Placental pericyte (primary cell): ENCODE results near the gene SLC6A7. TPM values are rescaled to one million over a fixed set of nuclear protein-coding genes. Genes with fewer than 3 reads are reported as not detected.

ENCODE experiments used
- total RNA-seq: library from RNA; depleted of rRNA; stranded (reverse); fragments of >200 nt; gene quantifications from 2 replicates; pipeline ENCODE4 v1.2.3, GENCODE V29; 2012

The SLC6A7 gene
- under 0.01 TPM in 1 of 2 replicates, not detected in the other for total RNA-seq

GRCh38 chr5:150189728-150190502 is at the start of gene SLC6A7:
TSS of gene SLC6A7 (plus strand) at chr5:150190062. CDS start at chr5:150190328, 266 bp downstream.

GRCh38 chr5:150155258-150156026 is 34.4 kb upstream of the SLC6A7 start, which contains the start of gene PDGFRB:
TSS of gene PDGFRB (minus strand) at chr5:150155845. CDS start at chr5:150137047, 18,798 bp downstream.

GRCh38 chr5:150166650-150167511 is 23.0 kb upstream of the SLC6A7 start, which contains the start of gene CDX1:
TSS of gene CDX1 (plus strand) at chr5:150166778. CDS start at chr5:150166877, 99 bp downstream.

Other genes with a start within 250 kb of the SLC6A7 start
- not detected in 2 replicates for gene PDE6A, start 245.3 kb upstream of the SLC6A7 start, total RNA-seq
- gene SLC26A2, start 229.3 kb upstream of the SLC6A7 start, total RNA-seq, result 17.3 and 23.0 TPM in 2 replicates
- 7.6 and 7.7 TPM in 2 replicates for gene TIGD6, start 189.4 kb upstream of the SLC6A7 start, total RNA-seq
- gene HMGXB3, start 189.3 kb upstream of the SLC6A7 start, total RNA-seq, result 48.4 and 77.0 TPM in 2 replicates
- 0.66 and 1.1 TPM in 2 replicates for gene CSF1R, start 103.5 kb upstream of the SLC6A7 start, total RNA-seq
- gene PDGFRB, start 34.2 kb upstream of the SLC6A7 start, total RNA-seq, result 114 and 359 TPM in 2 replicates
- 0.22 and 0.57 TPM in 2 replicates for gene CDX1, start 23.3 kb upstream of the SLC6A7 start, total RNA-seq
- 2.0 and 2.4 TPM in 2 replicates for gene CAMK2A, start 99.7 kb downstream of the SLC6A7 start, total RNA-seq
- gene ARSI, start 112.8 kb downstream of the SLC6A7 start, total RNA-seq, result 28.2 and 54.7 TPM in 2 replicates
- gene TCOF1, start 167.6 kb downstream of the SLC6A7 start, total RNA-seq, result 16.9 and 46.5 TPM in 2 replicates
- gene CD74, start 222.8 kb downstream of the SLC6A7 start, total RNA-seq, result 1.7 and 2.8 TPM in 2 replicates